Osteoblast (primary cell): ENCODE measurements around the gene ADRM1. TPM values are rescaled to one million over a fixed set of nuclear protein-coding genes. Genes with fewer than 3 reads are reported as not detected.

Source experiments
- DNase-seq: peaks from one replicate; pipeline ENCODE4 v3.0.0; 2011; ENCODE audit warnings: low spot score, mixed read lengths; ENCODE audit not compliant: insufficient read length; ENCODE audit errors: missing footprints
- H2AFZ ChIP-seq: 2 replicates; pipeline ENCODE4 v1.6.0; 2011; ENCODE audit warnings: mild to moderate bottlenecking, low read length
- H3K27ac ChIP-seq: 2 replicates; pipeline ENCODE4 v1.5.1; 2011; ENCODE audit warnings: mild to moderate bottlenecking, low read depth, low read length, moderate library complexity
- H3K27me3 ChIP-seq: 2 replicates; pipeline ENCODE4 v1.6.0; 2012; ENCODE audit warnings: mild to moderate bottlenecking, control low read depth, inconsistent platforms, low read length, moderate library complexity; ENCODE audit not compliant: insufficient read depth
- H3K36me3 ChIP-seq: 2 replicates; pipeline ENCODE4 v1.5.1; 2011; ENCODE audit warnings: mild to moderate bottlenecking, low read length, control low read depth, moderate library complexity; ENCODE audit not compliant: insufficient read depth
- H3K4me1 ChIP-seq: 2 replicates; pipeline ENCODE4 v1.5.1; 2011; ENCODE audit warnings: mild to moderate bottlenecking, low read length, control low read depth, moderate library complexity; ENCODE audit not compliant: insufficient read depth
- H3K4me2 ChIP-seq: 2 replicates; pipeline ENCODE4 v1.6.0; 2011; ENCODE audit warnings: mild to moderate bottlenecking, low read length; ENCODE audit not compliant: insufficient read depth
- H3K4me3 ChIP-seq: fragments of 200-600 bp; sonication (generic); 3 replicates; pipeline ENCODE4 v1.5.1; 2012; ENCODE audit warnings: mild to moderate bottlenecking, low read length, inconsistent platforms; ENCODE audit not compliant: insufficient read depth
- H3K79me2 ChIP-seq: 2 replicates; pipeline ENCODE4 v1.6.0; 2012; ENCODE audit warnings: mild to moderate bottlenecking, low read length, control low read depth, inconsistent platforms; ENCODE audit not compliant: insufficient read depth
- H3K9me3 ChIP-seq: 2 replicates; pipeline ENCODE4 v1.5.1; 2011; ENCODE audit warnings: low read depth, low read length, control low read depth
- H4K20me1 ChIP-seq: 2 replicates; pipeline ENCODE4 v1.6.0; 2012; ENCODE audit warnings: mild to moderate bottlenecking, low read length, control low read depth; ENCODE audit not compliant: insufficient read depth
- CTCF ChIP-seq: IDR thresholded peaks from 2 replicates; pipeline ENCODE4 v1.5.1; 2011; ENCODE audit warnings: mild to moderate bottlenecking, low read depth, low read length, moderate library complexity; ENCODE audit errors: extremely low read depth
- total RNA-seq: library from RNA; depleted of rRNA; stranded (reverse); fragments of >200 nt; gene quantifications from 2 replicates; pipeline ENCODE4 v1.2.3, GENCODE V29; 2012

ADRM1 gene
- total RNA-seq, 1 donor, result 103 TPM

GRCh38 chr20:62344092-62344491, 41.3 kb downstream of the ADRM1 start:
- Histone ChIP-seq H3K4me2 (no peak overlapping the region), H3K36me3 (no peaks in the 10 kb centered on the region)

GRCh38 chr20:62344782-62345181, 42.0 kb downstream of the ADRM1 start:
- Histone ChIP-seq H3K27ac (no peak overlapping the region), H3K4me1 (no peaks in the 10 kb centered on the region), H2AFZ (no peak overlapping the region), H3K4me2 (no peak overlapping the region), H3K36me3 (no peaks in the 10 kb centered on the region), H4K20me1 (no peaks in the 10 kb centered on the region), H3K4me3 (no peak overlapping the region), H3K9me3 (no peaks in the 10 kb centered on the region), H3K27me3 (no peaks in the 10 kb centered on the region), H3K79me2 (no peaks in the 10 kb centered on the region)
- TF ChIP-seq CTCF, result no peak
- no peak for DNase-seq

More at GRCh38 chr20:62344092-62344491, 41.3 kb downstream of the ADRM1 start:
- no peak for DNase-seq
- no peaks in the 10 kb centered on the region for H3K27me3 ChIP-seq
- TF ChIP-seq CTCF, result no peak
- no peaks in the 10 kb centered on the region for H3K4me1 ChIP-seq
- H3K27ac ChIP-seq, result no peak overlapping the region
- H2AFZ ChIP-seq, result no peak overlapping the region
- no peaks in the 10 kb centered on the region for H3K9me3 ChIP-seq
- no peaks in the 10 kb centered on the region for H3K79me2 ChIP-seq
- H3K4me3 ChIP-seq, result no peak overlapping the region
- H4K20me1 ChIP-seq, result no peaks in the 10 kb centered on the region

- no peak for DNase-seq
- Histone ChIP-seq H2AFZ (no peak overlapping the region), H3K4me2 (no peak overlapping the region), H3K27ac (no peak overlapping the region), H3K9me3 (no peaks in the 10 kb centered on the region), H4K20me1 (no peaks in the 10 kb centered on the region), H3K36me3 (no peaks in the 10 kb centered on the region), H3K79me2 (no peaks in the 10 kb centered on the region), H3K4me1 (no peaks in the 10 kb centered on the region), H3K27me3 (no peaks in the 10 kb centered on the region), H3K4me3 (no peak overlapping the region)
- no peak for TF ChIP-seq CTCF
Measured at GRCh38 chr20:62345681-62346370, 43.0 kb downstream of the ADRM1 start.

GRCh38 chr20:62346398-62347150, 43.8 kb downstream of the ADRM1 start:
- DNase-seq, result no peak
- no peaks in the 10 kb centered on the region for H3K4me1 ChIP-seq
- H3K79me2 ChIP-seq, result no peaks in the 10 kb centered on the region
- H3K36me3 ChIP-seq, result no peaks in the 10 kb centered on the region
- no peak overlapping the region for H3K4me3 ChIP-seq
- no peak overlapping the region for H2AFZ ChIP-seq
- H3K27me3 ChIP-seq, result no peaks in the 10 kb centered on the region
- no peaks in the 10 kb centered on the region for H3K9me3 ChIP-seq
- H3K27ac ChIP-seq, result no peak overlapping the region
- H4K20me1 ChIP-seq, result no peaks in the 10 kb centered on the region
- TF ChIP-seq CTCF, result no peak
- H3K4me2 ChIP-seq, result no peak overlapping the region
